NCI-H510A treated with DMSO at 0.1 percent for 48 hours (cell line): Measurements from ENCODE around the gene PYGL.
"Not testable (repeated sequence)": the region's sequence is repeated elsewhere in the genome, so short reads cannot be mapped to it uniquely, and the experiment has no call there.

Experiments
- DNase-seq: peaks from one replicate; lab custom pipeline; 2025; lab: John Stamatoyannopoulos, UW

The PYGL gene

GRCh38 chr14:50926851-50927386 is 17.4 kb downstream of the PYGL start:
- DNase-seq = no peak

GRCh38 chr14:50924843-50925242 is 19.4 kb downstream of the PYGL start:
- no peak for DNase-seq

GRCh38 chr14:50924236-50924635 is 20.0 kb downstream of the PYGL start:
- DNase-seq = no peak

- no peak for DNase-seq
Observed at GRCh38 chr14:50922803-50923202, 21.5 kb downstream of the PYGL start.

GRCh38 chr14:50920482-50921230 is 23.6 kb downstream of the PYGL start:
- DNase-seq = no peak

- DNase-seq = not testable (repeated sequence)
Observed at GRCh38 chr14:50919524-50919923, 24.8 kb downstream of the PYGL start.

GRCh38 chr14:50917449-50917848 is 26.8 kb downstream of the PYGL start:
- no peak for DNase-seq

- DNase-seq = no peak
Observed at GRCh38 chr14:50910495-50911420, 33.5 kb downstream of the PYGL start.

GRCh38 chr14:50906326-50907065 is 37.8 kb downstream of the PYGL start:
- DNase-seq = no peak

- no peak for DNase-seq
Observed at GRCh38 chr14:50904719-50905118, 39.6 kb downstream of the PYGL start.

- DNase-seq = no peak
Observed at GRCh38 chr14:50901361-50901760, 42.9 kb downstream of the PYGL start.

GRCh38 chr14:50897658-50898175 is 46.6 kb downstream of the PYGL start:
- DNase-seq = no peak

GRCh38 chr14:50897005-50897404 is 47.3 kb downstream of the PYGL start:
- DNase-seq = not testable (repeated sequence)

GRCh38 chr14:50896421-50896820 is 47.9 kb downstream of the PYGL start:
- DNase-seq = not testable (repeated sequence)

GRCh38 chr14:50892255-50892654 is 52.0 kb downstream of the PYGL start:
- no peak for DNase-seq

GRCh38 chr14:50887476-50887875 is 56.8 kb downstream of the PYGL start:
- DNase-seq = no peak

GRCh38 chr14:50883827-50884197 is 60.5 kb downstream of the PYGL start:
- no peak for DNase-seq

- peak; percentile 3 for DNase-seq
Observed at GRCh38 chr14:50882932-50883826, 61.1 kb downstream of the PYGL start.

GRCh38 chr14:50875359-50876070 is 68.8 kb downstream of the PYGL start:
- no peak for DNase-seq

- no peak for DNase-seq
Observed at GRCh38 chr14:50874757-50875156, 69.5 kb downstream of the PYGL start.
